ENCODE measurements around the gene SIGLEC11. TPM values are rescaled to one million over a fixed set of nuclear protein-coding genes. Genes with fewer than 3 reads are reported as not detected.
A peak's percentile ranks its signal among the peaks of the same experiment; 100 is the strongest.

SIGLEC11 gene
- total and polyA plus RNA-seq, 2 donors from 2014 or later = 1.2 to 1.5 TPM

DNA sequence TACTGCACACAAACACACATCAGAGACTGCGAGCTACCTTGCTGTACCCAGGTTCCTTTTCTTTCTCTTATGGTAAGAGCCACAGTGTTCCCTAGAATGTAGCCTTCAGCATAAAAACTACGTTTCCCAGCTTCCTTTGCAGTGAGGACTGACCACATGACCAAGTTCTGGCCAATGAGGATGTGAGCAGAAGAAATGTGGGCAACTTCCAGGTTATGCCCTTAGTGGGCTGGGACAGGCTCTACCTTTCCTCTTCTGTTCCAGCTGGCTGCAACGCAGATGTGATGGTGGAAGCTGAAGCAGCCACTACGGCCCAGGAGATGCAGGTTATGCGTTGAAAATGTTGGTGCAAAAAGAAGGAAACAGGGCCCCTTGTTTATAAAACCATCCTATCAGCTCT lies 36.7 kb upstream of the SIGLEC11 start:
- no peak for TF ChIP-seq CTCF (IDR thresholded peaks at IDR 0.05; ENCODE audit: borderline replicate concordance, extremely low read depth, insufficient read depth)
- Histone ChIP-seq H3K27ac (ENCODE audit: low read depth in 2 of 2, low read length in 2 of 2) (no peak overlapping the region), H3K4me1 (ENCODE audit: control insufficient read depth in 2 of 3, insufficient read depth in 2 of 3, low read depth in 1 of 3, low read length in 3 of 3) (no peaks in the 10 kb centered on the region), H3K27me3 (ENCODE audit: control insufficient read depth, insufficient read depth, low read length) (no peaks in the 10 kb centered on the region), H3K9ac (ENCODE audit: low read length in 3 of 3) (no peak overlapping the region), H3K36me3 (ENCODE audit: control insufficient read depth in 2 of 3, insufficient read depth in 3 of 3, low read length in 3 of 3) (peaks cover 4 to 56% (median 49%) of the 10 kb centered on the region in 3 donors), H3K4me3 (ENCODE audit: low read length in 3 of 3) (no peak overlapping the region), H3K9me3 (ENCODE audit: control insufficient read depth in 2 of 3, insufficient read depth in 1 of 3, low read length in 3 of 3) (no peaks in the 10 kb centered on the region)
- peak in 3 of 5 donors; percentile 22 to 51 (median 46) for DNase-seq
- intact Hi-C loops (cut with DNase I) = no loop called here
- FAIRE-seq = no peak

- Histone ChIP-seq H3K36me3 (ENCODE audit: control insufficient read depth in 2 of 3, insufficient read depth in 3 of 3, low read length in 3 of 3) (peaks cover 2 to 38% (median 36%) of the 10 kb centered on the region in 3 donors), H3K9me3 (ENCODE audit: control insufficient read depth in 2 of 3, insufficient read depth in 1 of 3, low read length in 3 of 3) (no peaks in the 10 kb centered on the region), H3K27ac (ENCODE audit: low read depth in 2 of 2, low read length in 2 of 2) (no peak overlapping the region), H3K27me3 (ENCODE audit: control insufficient read depth, insufficient read depth, low read length) (no peaks in the 10 kb centered on the region), H3K9ac (ENCODE audit: low read length in 3 of 3) (no peak overlapping the region), H3K4me1 (ENCODE audit: control insufficient read depth in 2 of 3, insufficient read depth in 2 of 3, low read depth in 1 of 3, low read length in 3 of 3) (no peaks in the 10 kb centered on the region), H3K4me3 (ENCODE audit: low read length in 3 of 3) (no peak overlapping the region)
- TF ChIP-seq CTCF (IDR thresholded peaks at IDR 0.05; ENCODE audit: borderline replicate concordance, extremely low read depth, insufficient read depth) = no peak
- FAIRE-seq (no peak), DNase-seq (no peak)
- intact Hi-C loops (cut with DNase I) = loop anchor here (5.0 kb wide), 1 partner anchor 51 kb away; no protein-coding TSS in a partner anchor
Measured at GRCh38 chr19:49988433-49988832, 27.5 kb upstream of the SIGLEC11 start.

- Histone ChIP-seq H3K27ac (ENCODE audit: low read depth in 2 of 2, low read length in 2 of 2) (no peak overlapping the region), H3K9ac (ENCODE audit: low read length in 3 of 3) (no peak overlapping the region), H3K4me1 (ENCODE audit: control insufficient read depth in 2 of 3, insufficient read depth in 2 of 3, low read depth in 1 of 3, low read length in 3 of 3) (no peaks in the 10 kb centered on the region), H3K4me3 (ENCODE audit: low read length in 3 of 3) (no peak overlapping the region), H3K36me3 (ENCODE audit: control insufficient read depth in 2 of 3, insufficient read depth in 3 of 3, low read length in 3 of 3) (peaks cover 2 to 36% (median 36%) of the 10 kb centered on the region in 3 donors), H3K9me3 (ENCODE audit: control insufficient read depth in 2 of 3, insufficient read depth in 1 of 3, low read length in 3 of 3) (no peaks in the 10 kb centered on the region), H3K27me3 (ENCODE audit: control insufficient read depth, insufficient read depth, low read length) (no peaks in the 10 kb centered on the region)
- TF ChIP-seq CTCF (IDR thresholded peaks at IDR 0.05; ENCODE audit: borderline replicate concordance, extremely low read depth, insufficient read depth) = no peak
- intact Hi-C loops (cut with DNase I) = loop anchor here (5.0 kb wide), 1 partner anchor 51 kb away; no protein-coding TSS in a partner anchor
- DNase-seq (no peak), FAIRE-seq (no peak)
Measured at GRCh38 chr19:49988007-49988406, 27.0 kb upstream of the SIGLEC11 start.
